NCI-H2171 treated with DMSO at 0.1 percent for 48 hours (cell line): ENCODE data around the gene APAF1.
"Not testable (repeated sequence)": the region's sequence is repeated elsewhere in the genome, so short reads cannot be mapped to it uniquely, and the experiment has no call there.

ENCODE experiments used
- DNase-seq: peaks from one replicate; lab custom pipeline; 2025; lab: John Stamatoyannopoulos, UW

Gene APAF1, protein sequence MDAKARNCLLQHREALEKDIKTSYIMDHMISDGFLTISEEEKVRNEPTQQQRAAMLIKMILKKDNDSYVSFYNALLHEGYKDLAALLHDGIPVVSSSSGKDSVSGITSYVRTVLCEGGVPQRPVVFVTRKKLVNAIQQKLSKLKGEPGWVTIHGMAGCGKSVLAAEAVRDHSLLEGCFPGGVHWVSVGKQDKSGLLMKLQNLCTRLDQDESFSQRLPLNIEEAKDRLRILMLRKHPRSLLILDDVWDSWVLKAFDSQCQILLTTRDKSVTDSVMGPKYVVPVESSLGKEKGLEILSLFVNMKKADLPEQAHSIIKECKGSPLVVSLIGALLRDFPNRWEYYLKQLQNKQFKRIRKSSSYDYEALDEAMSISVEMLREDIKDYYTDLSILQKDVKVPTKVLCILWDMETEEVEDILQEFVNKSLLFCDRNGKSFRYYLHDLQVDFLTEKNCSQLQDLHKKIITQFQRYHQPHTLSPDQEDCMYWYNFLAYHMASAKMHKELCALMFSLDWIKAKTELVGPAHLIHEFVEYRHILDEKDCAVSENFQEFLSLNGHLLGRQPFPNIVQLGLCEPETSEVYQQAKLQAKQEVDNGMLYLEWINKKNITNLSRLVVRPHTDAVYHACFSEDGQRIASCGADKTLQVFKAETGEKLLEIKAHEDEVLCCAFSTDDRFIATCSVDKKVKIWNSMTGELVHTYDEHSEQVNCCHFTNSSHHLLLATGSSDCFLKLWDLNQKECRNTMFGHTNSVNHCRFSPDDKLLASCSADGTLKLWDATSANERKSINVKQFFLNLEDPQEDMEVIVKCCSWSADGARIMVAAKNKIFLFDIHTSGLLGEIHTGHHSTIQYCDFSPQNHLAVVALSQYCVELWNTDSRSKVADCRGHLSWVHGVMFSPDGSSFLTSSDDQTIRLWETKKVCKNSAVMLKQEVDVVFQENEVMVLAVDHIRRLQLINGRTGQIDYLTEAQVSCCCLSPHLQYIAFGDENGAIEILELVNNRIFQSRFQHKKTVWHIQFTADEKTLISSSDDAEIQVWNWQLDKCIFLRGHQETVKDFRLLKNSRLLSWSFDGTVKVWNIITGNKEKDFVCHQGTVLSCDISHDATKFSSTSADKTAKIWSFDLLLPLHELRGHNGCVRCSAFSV (N-terminal part only)

GRCh38 chr12:98644712-98645571, at the start of gene APAF1, which contains the start of gene IKBIP:
Gene APAF1, plus strand, starts transcription at chr12:98645290. Its CDS starts 3,070 bp downstream, at chr12:98648360.
Gene IKBIP, minus strand, starts transcription at chr12:98644788. Its CDS starts 87 bp downstream, at chr12:98644701.
- DNase-seq: peak; percentile 97

GRCh38 chr12:98597313-98597712, 47.8 kb upstream of the APAF1 start:
- not testable (repeated sequence) for DNase-seq

DNA sequence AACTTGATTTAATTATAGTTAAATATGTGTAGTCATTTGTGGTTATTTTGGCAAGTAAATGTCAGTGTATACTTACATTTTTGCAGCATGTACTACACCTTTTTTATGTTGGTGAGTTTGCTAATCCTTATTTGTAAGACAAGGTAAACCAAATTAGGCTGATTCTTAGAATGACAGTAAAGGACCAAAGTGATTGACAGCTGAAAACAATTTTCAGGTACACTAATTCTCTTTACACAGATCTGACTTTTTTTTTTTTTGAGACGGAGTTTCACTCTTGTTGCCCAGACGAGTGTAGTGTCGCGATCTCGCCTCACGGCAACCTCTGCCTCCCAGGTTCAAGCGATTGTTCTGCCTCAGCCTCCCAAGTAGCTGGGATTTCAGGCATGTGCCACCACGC, 43.2 kb upstream of the APAF1 start:
- DNase-seq: no peak

GRCh38 chr12:98606359-98606988, 38.6 kb upstream of the APAF1 start:
- DNase-seq: no peak

DNA sequence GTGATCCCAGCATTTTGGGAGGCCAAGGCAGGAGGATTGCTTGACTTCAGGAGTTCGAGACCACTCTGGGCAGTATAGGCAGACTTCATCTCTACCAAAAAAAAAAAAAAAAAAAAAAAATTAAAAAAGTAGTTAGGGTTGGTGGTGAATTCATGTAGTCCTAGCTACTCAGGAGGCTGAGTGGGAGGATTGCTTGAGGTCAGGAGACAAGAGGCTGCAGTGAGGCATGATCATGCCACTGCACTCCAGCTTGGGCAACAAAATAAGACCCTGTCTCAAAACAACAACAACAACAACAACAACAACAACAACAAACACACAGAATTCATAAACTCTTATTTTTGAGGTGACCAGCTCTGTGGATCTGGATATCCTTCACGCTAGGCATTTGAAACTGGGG, 34.5 kb upstream of the APAF1 start:
- no peak for DNase-seq

- DNase-seq: no peak
Observed at GRCh38 chr12:98612696-98613334, 32.3 kb upstream of the APAF1 start.

- DNase-seq: no peak
Observed at GRCh38 chr12:98618952-98619351, 26.1 kb upstream of the APAF1 start.

DNA sequence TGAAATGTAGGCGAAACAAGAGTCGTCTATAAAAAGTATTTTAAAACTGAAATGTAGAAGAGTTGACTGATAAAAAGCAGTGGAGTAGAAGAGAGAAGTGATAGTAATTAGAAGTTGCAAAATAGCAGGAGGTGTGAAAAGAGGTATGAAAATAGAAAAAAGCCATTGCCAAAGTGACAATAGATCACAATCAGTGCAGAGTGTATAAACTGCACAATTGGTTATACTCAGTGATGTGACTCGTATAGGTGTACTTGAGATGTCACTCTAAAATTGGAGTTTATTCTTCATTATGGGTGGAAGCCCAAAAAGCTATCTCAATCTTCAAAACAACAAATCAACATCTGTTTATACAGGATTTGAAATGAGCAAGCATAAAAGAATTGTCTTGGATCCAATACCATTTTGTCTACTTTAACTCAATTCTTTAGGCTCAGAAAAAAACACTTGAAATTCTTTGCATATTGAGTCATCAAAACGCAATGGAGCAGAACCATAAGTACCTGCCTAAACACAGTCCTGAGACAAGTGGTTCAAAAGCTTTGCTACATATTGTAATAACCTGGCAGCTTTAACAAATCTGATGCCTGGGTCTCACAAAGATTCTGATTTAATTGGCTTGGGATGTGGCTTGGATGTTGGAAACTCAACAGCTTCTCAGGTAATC, 9.3 kb upstream of the APAF1 start:
- peak; percentile 58 for DNase-seq

GRCh38 chr12:98637068-98637467, 8.0 kb upstream of the APAF1 start:
- DNase-seq: no peak

DNA sequence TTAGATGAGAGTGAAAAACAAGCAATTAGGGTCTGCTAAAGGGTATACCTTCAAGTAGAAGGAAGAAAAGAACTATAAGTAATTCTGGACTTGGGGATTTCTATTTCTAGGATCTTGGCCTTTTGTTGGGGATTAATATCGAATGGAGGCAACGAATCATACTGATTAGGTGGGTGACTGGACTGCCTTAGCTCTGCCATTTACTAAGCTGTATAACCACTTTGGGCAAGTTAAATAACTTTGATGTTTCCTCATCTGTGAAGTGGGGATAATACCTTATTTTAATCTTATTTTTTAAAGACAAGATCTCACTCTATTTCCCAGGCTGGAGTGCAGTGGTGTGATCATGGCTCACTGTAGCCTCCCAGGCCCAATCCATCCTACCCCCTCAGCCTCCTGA, 7.1 kb upstream of the APAF1 start:
- no peak for DNase-seq

DNA sequence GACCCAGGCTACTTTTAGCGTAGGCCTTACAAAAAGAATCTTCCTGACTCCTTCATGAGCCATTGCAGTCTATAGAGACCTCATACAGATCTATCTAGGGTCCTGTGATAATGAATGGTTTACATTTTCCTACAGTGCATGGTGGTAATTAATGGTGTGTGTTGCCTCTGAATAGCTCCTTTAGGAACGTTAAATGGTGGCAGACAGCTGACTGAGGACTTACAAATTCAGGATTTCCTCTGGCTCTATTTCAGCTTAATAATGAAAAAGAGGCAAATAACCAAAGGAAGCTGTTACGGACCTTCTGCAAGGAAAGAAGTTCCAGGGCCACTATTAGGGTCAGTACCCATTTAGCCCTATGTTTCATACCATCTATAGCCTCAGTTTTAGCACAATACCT, 5.6 kb upstream of the APAF1 start:
- DNase-seq: no peak

- not testable (repeated sequence) for DNase-seq
Observed at GRCh38 chr12:98642801-98643200, 2.3 kb upstream of the APAF1 start.

DNA sequence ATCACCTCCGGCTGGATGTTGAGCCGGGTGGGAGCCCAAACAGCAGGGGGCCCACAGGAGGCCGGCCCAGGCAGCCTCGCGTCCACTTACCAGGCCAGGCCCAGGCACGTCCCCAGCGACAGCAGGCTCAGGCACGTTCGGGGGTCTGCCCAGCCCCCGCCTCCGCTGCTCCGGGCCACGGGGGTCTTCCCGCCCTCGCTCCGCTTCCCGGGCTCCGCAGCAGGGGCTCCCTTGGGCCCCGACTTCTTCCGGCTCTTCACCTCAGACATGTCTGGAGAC, 718 bp upstream of the APAF1 start:
- no peak for DNase-seq

DNA sequence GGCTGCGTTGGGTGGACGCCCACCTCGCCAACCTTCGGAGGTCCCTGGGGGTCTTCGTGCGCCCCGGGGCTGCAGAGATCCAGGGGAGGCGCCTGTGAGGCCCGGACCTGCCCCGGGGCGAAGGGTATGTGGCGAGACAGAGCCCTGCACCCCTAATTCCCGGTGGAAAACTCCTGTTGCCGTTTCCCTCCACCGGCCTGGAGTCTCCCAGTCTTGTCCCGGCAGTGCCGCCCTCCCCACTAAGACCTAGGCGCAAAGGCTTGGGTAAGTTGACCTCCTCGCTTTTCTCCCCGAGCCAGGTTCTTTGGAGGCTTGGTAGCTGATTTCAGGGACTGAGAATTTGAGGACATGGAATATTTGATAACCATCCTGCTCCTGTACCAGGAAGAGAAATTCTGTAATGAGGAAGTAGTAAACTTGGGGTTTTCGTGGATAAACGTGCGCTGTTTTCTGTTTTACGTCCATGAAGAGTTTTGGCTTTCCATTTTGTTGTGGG, 530 bp downstream of the APAF1 start:
- DNase-seq: no peak

GRCh38 chr12:98646294-98647090, 1.4 kb downstream of the APAF1 start:
- DNase-seq: no peak

DNA sequence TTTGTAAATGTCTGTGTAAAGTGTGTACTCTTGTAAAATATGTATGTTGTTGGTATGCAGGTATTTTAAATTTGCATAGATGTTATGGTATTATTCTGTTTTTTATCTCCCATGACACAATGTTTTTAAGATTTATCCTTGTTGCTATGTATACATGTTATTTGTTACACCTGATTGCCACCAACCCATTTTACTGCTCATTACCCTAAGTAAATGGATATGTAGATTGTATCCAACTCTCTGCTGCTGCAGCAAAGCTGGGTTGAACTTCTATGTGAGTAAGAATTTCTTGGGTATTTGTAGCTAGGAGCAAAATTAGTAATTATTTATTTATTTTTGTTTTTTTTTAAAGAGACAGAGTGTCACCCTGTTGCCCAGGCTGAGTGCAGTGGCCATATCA, 6.2 kb downstream of the APAF1 start:
- no peak for DNase-seq

- peak; percentile 65 for DNase-seq
Observed at GRCh38 chr12:98653866-98654493, 8.9 kb downstream of the APAF1 start.

GRCh38 chr12:98656289-98657101, 11.4 kb downstream of the APAF1 start:
- DNase-seq: no peak
